Prostate gland (tissue), 2 donors: ENCODE measurements around the gene KMO.

ENCODE experiments used
- POLR2A ChIP-seq: fragments of 450-650 bp; IDR thresholded peaks from one replicate; pipeline ENCODE4 v1.6.1; 2016; ENCODE audit warnings: antibody characterized with exemption, mild to moderate bottlenecking
- POLR2AphosphoS5 ChIP-seq: sonication (generic); formaldehyde crosslinking; IDR thresholded peaks from one replicate; pipeline ENCODE4 v1.6.1; 2017; ENCODE audit warnings: antibody characterized with exemption
- TF ChIP-seq, protein P1 (sequence below), 4 experiments: fragments of 200-600 bp in 2 of 4; fragments of 450-650 bp in 2 of 4; sonication (generic) in 2 of 4; IDR thresholded peaks; 1 replicate in 3 of 4; 2 replicates in 1 of 4; pipeline ENCODE4 v1.5.1; 2016 to 2019; ENCODE audit warnings: antibody characterized with exemption in 4 of 4, mild to moderate bottlenecking in 2 of 4, moderate library complexity in 2 of 4

DNA sequence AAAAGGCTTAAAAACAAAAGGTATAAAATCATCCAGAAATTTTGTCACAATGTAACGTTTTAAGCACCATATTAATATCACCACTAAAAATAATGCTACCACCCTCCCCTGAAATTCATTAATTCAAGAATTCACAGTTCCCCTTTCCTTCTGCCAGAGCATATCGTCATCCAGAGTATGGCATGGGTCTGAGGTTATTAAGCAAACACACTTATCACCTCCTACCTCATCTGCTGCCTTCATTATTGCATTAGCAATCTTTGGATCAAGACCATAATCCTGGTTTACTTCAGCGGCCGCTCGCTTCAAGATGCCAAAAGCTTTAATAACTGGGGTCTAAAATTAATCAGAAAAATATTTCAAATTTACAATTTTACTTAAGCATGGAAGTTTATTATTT lies 18.8 kb upstream of the KMO start:
- TF ChIP-seq POLR2A (no peak), POLR2AphosphoS5 (no peak)
- TF ChIP-seq, protein P1, sequence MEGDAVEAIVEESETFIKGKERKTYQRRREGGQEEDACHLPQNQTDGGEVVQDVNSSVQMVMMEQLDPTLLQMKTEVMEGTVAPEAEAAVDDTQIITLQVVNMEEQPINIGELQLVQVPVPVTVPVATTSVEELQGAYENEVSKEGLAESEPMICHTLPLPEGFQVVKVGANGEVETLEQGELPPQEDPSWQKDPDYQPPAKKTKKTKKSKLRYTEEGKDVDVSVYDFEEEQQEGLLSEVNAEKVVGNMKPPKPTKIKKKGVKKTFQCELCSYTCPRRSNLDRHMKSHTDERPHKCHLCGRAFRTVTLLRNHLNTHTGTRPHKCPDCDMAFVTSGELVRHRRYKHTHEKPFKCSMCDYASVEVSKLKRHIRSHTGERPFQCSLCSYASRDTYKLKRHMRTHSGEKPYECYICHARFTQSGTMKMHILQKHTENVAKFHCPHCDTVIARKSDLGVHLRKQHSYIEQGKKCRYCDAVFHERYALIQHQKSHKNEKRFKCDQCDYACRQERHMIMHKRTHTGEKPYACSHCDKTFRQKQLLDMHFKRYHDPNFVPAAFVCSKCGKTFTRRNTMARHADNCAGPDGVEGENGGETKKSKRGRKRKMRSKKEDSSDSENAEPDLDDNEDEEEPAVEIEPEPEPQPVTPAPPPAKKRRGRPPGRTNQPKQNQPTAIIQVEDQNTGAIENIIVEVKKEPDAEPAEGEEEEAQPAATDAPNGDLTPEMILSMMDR (IDR thresholded peaks at IDR 0.05), result no peak
